Ovary (tissue), 10 donors: ENCODE results near the gene ATG14. TPM values are rescaled to one million over a fixed set of nuclear protein-coding genes. Genes with fewer than 3 reads are reported as not detected.
A peak's percentile ranks its signal among the peaks of the same experiment; 100 is the strongest.
"Not testable (repeated sequence)": the region's sequence is repeated elsewhere in the genome, so short reads cannot be mapped to it uniquely, and the experiment has no call there.

Experiments used
- DNase-seq, 5 donors: peaks; one replicate each; pipeline ENCODE4 v3.0.0-alpha.2; 2019 to 2020
- H3K27ac ChIP-seq, 2 donors: fragments of 200-600 bp; one replicate each; pipeline versions ENCODE4 v1.5.1 to v1.8.0; 2019 to 2022
- H3K27me3 ChIP-seq: fragments of 200-600 bp; one replicate; pipeline ENCODE4 v1.8.0; 2022
- H3K36me3 ChIP-seq: fragments of 200-600 bp; sonication (generic); one replicate; pipeline ENCODE4 v1.5.1; 2019
- H3K4me1 ChIP-seq: one replicate; pipeline ENCODE4 v1.8.1; 2013; ENCODE audit warnings: mild to moderate bottlenecking, moderate library complexity; ENCODE audit not compliant: insufficient read depth
- H3K4me3 ChIP-seq: fragments of 200-600 bp; sonication (generic); one replicate; pipeline ENCODE4 v1.5.1; 2017
- H3K9me3 ChIP-seq, 2 donors: fragments of 200-600 bp in 1 of 2; sonication (generic) in 1 of 2; one replicate each; pipeline versions ENCODE4 v1.5.1 to v1.8.1; 2013 to 2019; ENCODE audit warnings: mild to moderate bottlenecking in 1 of 2, moderate library complexity in 1 of 2
- CTCF ChIP-seq, 3 donors: fragments of 450-650 bp in 2 of 3; fragments of 200-600 bp in 1 of 3; IDR thresholded peaks; one replicate each; pipeline versions ENCODE4 v1.5.1 to v1.8.0; 2016 to 2022; ENCODE audit warnings: antibody characterized with exemption in 3 of 3, mild to moderate bottlenecking in 1 of 3
- EP300 ChIP-seq: sonication (generic); formaldehyde crosslinking; IDR thresholded peaks from one replicate; pipeline ENCODE4 v1.6.1; 2017; ENCODE audit warnings: antibody characterized with exemption
- POLR2A ChIP-seq: fragments of 450-650 bp; IDR thresholded peaks from one replicate; pipeline ENCODE4 v1.6.1; 2017; ENCODE audit warnings: antibody characterized with exemption, mild to moderate bottlenecking, moderate library complexity
- WGBS, 3 donors: extraction: QIAGEN DNeasy Blood & Tissue Kit in 1 of 3; methylation state at CpG; one replicate each; pipeline versions ENCODE4 v1.1.5 to v1.1.7; 2013 to 2017; 5-methylcytosine and 5-hydroxymethylcytosine counted together
- intact Hi-C, 4 donors: fragments of 100-400 bp; cut with DNase I; formaldehyde crosslinking; loops; one replicate each; pipeline versions ENCODE4 v1.11.0 to v1.15.1; 2022 to 2023
- long read RNA-seq, 3 donors: library from polyadenylated mRNA in 2 of 3; unstranded in 2 of 3; transcript quantifications; one replicate each; pipeline ENCODE4 v2.0.0 and lab custom pipeline, GENCODE V29; 2021 to 2026
- polyA plus RNA-seq, 2 donors: library from polyadenylated mRNA; stranded (reverse); fragments of 200-250 nt in 1 of 2; fragments of 350-450 nt in 1 of 2; fragmentation: Illumina TruSeq in 1 of 2; extraction: RNeasy Lipid Tissue Mini Kit (QIAGEN cat#74804) in 1 of 2; gene quantifications; one replicate each; pipeline ENCODE4 v1.2.3, GENCODE V29; 2013 to 2014
- total RNA-seq, 7 donors: library from RNA; depleted of rRNA in 2 of 7; stranded (reverse); fragments of >200 nt in 2 of 7; fragmentation: NEBNext Ultra II Directional in 3 of 7; extraction: Animal tissue kit (Norgen Biotek cat#: 25700) in 3 of 7; gene quantifications; one replicate each; pipeline versions ENCODE4 v1.1.0 to v1.2.4, GENCODE V29; 2016 to 2023
- donor health status: DM: no; HTN: no; CAD: no; lungs with moderate emphysema.
- donor health status: DM: no; HTN: no; CAD: no.
- donor health status: Bipolar disorder and iron deficiency.
- donor health status: DM: yes; HTN: yes; CAD: no.
- donor health status: DM: no; HTN: no; CAD: no.
- donor health status: DM: yes; HTN: yes; CAD: no.

Gene ATG14
- total RNA-seq (10 to 100 TPM in 6 of 7 donors, 1 to 10 TPM in 1; 9.5 to 15.6 (median 12.1) TPM), polyA plus RNA-seq (10 to 100 TPM; 10.4 to 22.5 TPM)
- long read RNA-seq, donor 1, full-length matches to known transcripts, result 6 of 24 reads
- long read RNA-seq, donor 1, partial matches to known transcripts, result 12 of 24 reads
- long read RNA-seq, donor 1, other reads (novel, unspliced or antisense), result 6 of 24 reads
- long read RNA-seq, donor 2, full-length matches to known transcripts, result 5 of 5 reads
- long read RNA-seq, donor 2, partial matches to known transcripts, result 0 of 5 reads
- long read RNA-seq, donor 2, other reads (novel, unspliced or antisense), result 0 of 5 reads
- long read RNA-seq, donor 3, full-length matches to known transcripts, result 3 of 12 reads
- long read RNA-seq, donor 3, partial matches to known transcripts, result 2 of 12 reads
- long read RNA-seq, donor 3, other reads (novel, unspliced or antisense), result 7 of 12 reads

- Histone ChIP-seq H3K9me3 (no peaks in the 10 kb centered on the region), H3K27ac (peak within 1 kb of the TSS; percentile 71 to 88), H3K4me1 (peaks cover 2% of the 10 kb centered on the region), H3K27me3 (no peaks in the 10 kb centered on the region), H3K36me3 (no peaks in the 10 kb centered on the region), H3K4me3 (peak within 1 kb of the TSS; percentile 93)
- peak; percentile 19 for TF ChIP-seq POLR2A
- TF ChIP-seq CTCF (IDR thresholded peaks at IDR 0.05), result no peak
- intact Hi-C loops, result loop anchor here in 1 of 4 donors (5.0 kb wide), 1 partner anchor 1244 kb away; no protein-coding TSS in a partner anchor
- WGBS, 3 donors, result 2 to 3% (median 2%) methylated on average over 55 to 57 of the region's 57 CpGs
- peak; percentile 85 to 91 (median 89) for DNase-seq
Measured at GRCh38 chr14:55411426-55412389, at the start of gene ATG14. Gene ATG14, minus strand, starts transcription at chr14:55411830. Its CDS starts 8 bp downstream, at chr14:55411822.

- Histone ChIP-seq H3K4me3 (no peak overlapping the region), H3K27me3 (no peaks in the 10 kb centered on the region), H3K36me3 (no peaks in the 10 kb centered on the region), H3K4me1 (no peaks in the 10 kb centered on the region), H3K9me3 (no peaks in the 10 kb centered on the region), H3K27ac (no peak overlapping the region)
- WGBS, 3 donors, result 69 to 77% (median 73%) methylated on average over 9 of the region's 9 CpGs
- intact Hi-C loops, result no loop called here
- TF ChIP-seq EP300, result no peak
- TF ChIP-seq POLR2A, result no peak
- no peak for TF ChIP-seq CTCF (IDR thresholded peaks at IDR 0.05)
- DNase-seq, result no peak
Measured at GRCh38 chr14:55458800-55459515, 47.3 kb upstream of the ATG14 start.

GRCh38 chr14:55457496-55457895 lies 45.9 kb upstream of the ATG14 start:
- Histone ChIP-seq H3K9me3 (no peaks in the 10 kb centered on the region), H3K27ac (no peak overlapping the region), H3K36me3 (no peaks in the 10 kb centered on the region), H3K4me1 (peaks cover 2% of the 10 kb centered on the region), H3K27me3 (no peaks in the 10 kb centered on the region), H3K4me3 (no peak overlapping the region)
- no peak for DNase-seq
- intact Hi-C loops, result no loop called here
- WGBS, 3 donors, result 73 to 89% (median 82%) methylated on average over 6 of the region's 6 CpGs
- no peak for TF ChIP-seq POLR2A
- no peak for TF ChIP-seq EP300
- TF ChIP-seq CTCF (IDR thresholded peaks at IDR 0.05), result no peak

GRCh38 chr14:55456411-55456810 lies 44.8 kb upstream of the ATG14 start:
- H3K9me3 ChIP-seq, H3K4me1 ChIP-seq, intact Hi-C loops, H3K4me3 ChIP-seq, H3K36me3 ChIP-seq, DNase-seq, H3K27me3 ChIP-seq, H3K27ac ChIP-seq: not testable (repeated sequence)
- WGBS, 3 donors, result 93 to 94% methylated on average over 20 to 22 of the region's 34 CpGs; no CpG with 5 or more reads in 1 of the 3 donors
